Nephron (organoid): ENCODE results near the gene CCDC15.

Experiments used
- H3K27ac Mint-ChIP-seq, 3 experiments: 2 replicates each; pipeline ENCODE4 v1.8.0; 2020; ENCODE audit warnings: mixed read lengths in 3 of 3, mild to moderate bottlenecking in 2 of 3, moderate library complexity in 1 of 3
- H3K27me3 Mint-ChIP-seq: 2 replicates; pipeline ENCODE4 v1.8.0; 2021; ENCODE audit warnings: low read depth, mild to moderate bottlenecking, moderate library complexity, mixed read lengths
- H3K36me3 Mint-ChIP-seq: 2 replicates; pipeline ENCODE4 v1.8.0; 2020; ENCODE audit warnings: low read depth, mixed read lengths
- H3K4me1 Mint-ChIP-seq: 2 replicates; pipeline ENCODE4 v1.8.0; 2020; ENCODE audit warnings: mixed read lengths
- H3K4me3 Mint-ChIP-seq, 3 experiments: 2 replicates each; pipeline ENCODE4 v1.8.0; 2020; ENCODE audit warnings: mild to moderate bottlenecking in 3 of 3, mixed read lengths in 3 of 3, moderate library complexity in 2 of 3
- H3K9me3 Mint-ChIP-seq: 2 replicates; pipeline ENCODE4 v1.8.0; 2020; ENCODE audit warnings: mixed read lengths
- TF ChIP-seq, protein P1 (sequence below), 3 experiments: fragments of 200-600 bp; sonication (generic); IDR thresholded peaks; one replicate each; pipeline ENCODE4 v1.5.0; 2021; ENCODE audit warnings: antibody characterized with exemption in 3 of 3; ENCODE audit not compliant: unreplicated experiment in 3 of 3

The CCDC15 gene

DNA sequence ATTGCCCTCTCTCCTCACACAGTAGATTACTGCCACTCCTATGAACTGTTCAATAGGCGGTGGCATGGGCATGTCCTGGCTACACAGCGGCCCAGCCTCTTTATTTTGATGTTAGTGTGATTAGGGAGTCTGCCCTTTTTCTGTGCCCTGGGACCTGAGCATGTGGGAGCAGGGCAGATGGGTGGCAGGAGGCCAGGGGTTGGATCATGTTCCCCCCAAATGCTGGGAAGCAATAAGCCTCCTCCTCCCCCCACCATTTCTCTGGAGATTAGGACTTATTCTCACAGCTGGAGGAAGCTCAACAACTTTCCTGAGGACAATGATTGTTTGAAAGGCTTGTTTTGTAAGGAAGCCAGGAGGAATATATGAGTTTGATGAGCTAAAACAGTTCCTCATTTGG lies 34.1 kb upstream of the CCDC15 start:
- TF ChIP-seq, protein P1, sequence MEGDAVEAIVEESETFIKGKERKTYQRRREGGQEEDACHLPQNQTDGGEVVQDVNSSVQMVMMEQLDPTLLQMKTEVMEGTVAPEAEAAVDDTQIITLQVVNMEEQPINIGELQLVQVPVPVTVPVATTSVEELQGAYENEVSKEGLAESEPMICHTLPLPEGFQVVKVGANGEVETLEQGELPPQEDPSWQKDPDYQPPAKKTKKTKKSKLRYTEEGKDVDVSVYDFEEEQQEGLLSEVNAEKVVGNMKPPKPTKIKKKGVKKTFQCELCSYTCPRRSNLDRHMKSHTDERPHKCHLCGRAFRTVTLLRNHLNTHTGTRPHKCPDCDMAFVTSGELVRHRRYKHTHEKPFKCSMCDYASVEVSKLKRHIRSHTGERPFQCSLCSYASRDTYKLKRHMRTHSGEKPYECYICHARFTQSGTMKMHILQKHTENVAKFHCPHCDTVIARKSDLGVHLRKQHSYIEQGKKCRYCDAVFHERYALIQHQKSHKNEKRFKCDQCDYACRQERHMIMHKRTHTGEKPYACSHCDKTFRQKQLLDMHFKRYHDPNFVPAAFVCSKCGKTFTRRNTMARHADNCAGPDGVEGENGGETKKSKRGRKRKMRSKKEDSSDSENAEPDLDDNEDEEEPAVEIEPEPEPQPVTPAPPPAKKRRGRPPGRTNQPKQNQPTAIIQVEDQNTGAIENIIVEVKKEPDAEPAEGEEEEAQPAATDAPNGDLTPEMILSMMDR (IDR thresholded peaks at IDR 0.05; ENCODE audit: unreplicated experiment in 3 of 3) = no peak
- Mint-ChIP-seq H3K27ac (peak overlapping the region in 2 of 3 experiments; percentile 55 to 71), H3K4me1 (peaks cover 28% of the 10 kb centered on the region), H3K9me3 (peaks cover 7% of the 10 kb centered on the region), H3K4me3 (peak overlapping the region; percentile 14 to 60 (median 59)), H3K36me3 (no peaks in the 10 kb centered on the region), H3K27me3 (peaks cover 21% of the 10 kb centered on the region)

DNA sequence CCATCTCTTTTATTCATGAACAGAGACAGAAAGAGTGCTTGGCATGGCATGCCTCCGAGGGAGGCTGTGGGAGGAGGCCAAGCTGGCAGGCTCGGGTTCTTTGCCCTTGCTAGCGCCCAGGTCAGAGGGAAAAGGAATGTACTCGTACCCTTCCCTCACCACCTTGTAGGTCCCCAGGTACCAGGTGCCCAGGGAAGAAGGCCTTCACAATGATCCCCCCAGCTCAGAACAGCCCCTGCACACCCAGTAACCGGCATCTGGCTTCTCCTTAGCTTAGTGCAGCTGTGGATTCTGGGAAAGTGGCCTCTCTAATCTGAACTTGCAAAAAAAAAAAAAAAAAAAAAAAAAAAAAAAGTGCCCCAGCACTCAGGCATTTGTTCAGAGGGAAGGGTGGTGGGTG lies 33.6 kb upstream of the CCDC15 start:
- H3K36me3 Mint-ChIP-seq = no peaks in the 10 kb centered on the region
- peak overlapping the region; percentile 75 to 86 (median 84) for H3K4me3 Mint-ChIP-seq
- peaks cover 2% of the 10 kb centered on the region for H3K9me3 Mint-ChIP-seq
- peak overlapping the region in 2 of 3 experiments; percentile 71 to 91 for H3K27ac Mint-ChIP-seq
- TF ChIP-seq, protein P1 (IDR thresholded peaks at IDR 0.05; ENCODE audit: unreplicated experiment in 3 of 3) = no peak
- peaks cover 21% of the 10 kb centered on the region for H3K27me3 Mint-ChIP-seq
- H3K4me1 Mint-ChIP-seq = peaks cover 28% of the 10 kb centered on the region

DNA sequence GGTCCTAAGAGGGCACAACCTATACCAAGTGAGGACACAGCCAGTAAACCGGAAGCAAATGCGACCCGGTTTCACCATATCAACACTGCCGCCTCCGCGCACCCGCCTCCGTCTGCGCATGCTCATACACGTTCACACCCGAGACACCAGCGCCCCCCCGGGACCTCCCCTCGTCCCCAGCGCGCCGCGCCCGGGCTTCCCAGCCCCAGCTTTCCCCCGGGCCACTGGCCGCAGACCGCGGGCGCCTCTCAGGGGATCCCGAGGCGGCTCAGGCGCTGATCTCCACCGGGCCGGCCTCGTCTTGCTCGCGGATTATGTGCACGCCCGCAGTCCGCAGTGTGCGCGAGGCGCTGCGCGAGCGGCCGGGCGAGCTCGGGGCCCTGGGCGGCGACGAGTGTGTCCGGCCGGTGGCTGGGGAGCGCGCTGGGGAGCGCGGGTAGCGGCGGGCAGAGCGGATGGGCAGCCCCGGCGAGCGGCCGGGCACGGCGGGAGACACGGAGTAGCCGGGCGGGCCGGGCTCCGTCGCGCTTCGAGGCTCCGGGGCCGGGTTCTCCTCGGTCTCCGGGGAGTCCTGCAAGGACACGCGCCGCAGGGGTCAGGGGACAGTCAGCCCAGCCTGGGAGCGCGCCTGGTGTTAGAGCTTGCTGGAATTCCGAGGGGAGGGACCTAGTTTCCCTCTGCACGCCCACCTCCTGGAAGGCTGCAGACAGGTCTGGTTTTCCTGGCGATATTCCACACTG lies 33.0 kb upstream of the CCDC15 start:
- Mint-ChIP-seq H3K27ac (peak overlapping the region; percentile 57 to 91 (median 71)), H3K4me3 (peak overlapping the region; percentile 75 to 86 (median 84)), H3K27me3 (peaks cover 18% of the 10 kb centered on the region), H3K9me3 (peaks cover under 1% of the 10 kb centered on the region), H3K4me1 (peaks cover 28% of the 10 kb centered on the region), H3K36me3 (no peaks in the 10 kb centered on the region)
- TF ChIP-seq, protein P1 (IDR thresholded peaks at IDR 0.05; ENCODE audit: unreplicated experiment in 3 of 3) = no peak

DNA sequence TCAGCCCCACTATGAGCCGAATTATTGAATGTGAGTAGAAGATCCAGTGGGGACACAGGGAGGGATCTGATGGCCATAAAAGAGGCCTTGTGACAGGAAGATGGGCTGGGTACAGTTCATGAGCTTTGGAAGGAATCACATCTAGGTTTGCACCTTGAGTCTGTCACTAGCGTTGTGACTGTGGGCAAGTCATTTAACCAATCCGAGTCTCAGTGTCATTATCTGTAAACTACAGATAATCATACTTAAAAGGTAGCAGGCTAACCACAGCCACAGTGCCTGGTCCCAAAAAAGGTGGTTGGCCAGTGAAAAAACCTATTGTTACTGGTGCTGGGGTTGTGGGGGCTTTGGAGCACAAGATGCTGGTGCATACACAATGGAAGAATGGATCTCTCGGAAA lies 31.2 kb upstream of the CCDC15 start:
- no peaks in the 10 kb centered on the region for H3K9me3 Mint-ChIP-seq
- H3K27ac Mint-ChIP-seq = no peak overlapping the region
- H3K4me1 Mint-ChIP-seq = peaks cover 19% of the 10 kb centered on the region
- H3K27me3 Mint-ChIP-seq = peaks cover 20% of the 10 kb centered on the region
- TF ChIP-seq, protein P1 (IDR thresholded peaks at IDR 0.05; ENCODE audit: unreplicated experiment in 3 of 3) = no peak
- H3K4me3 Mint-ChIP-seq = peak overlapping the region in 1 of 3 experiments; percentile 33
- no peaks in the 10 kb centered on the region for H3K36me3 Mint-ChIP-seq

GRCh38 chr11:124923296-124923695 lies 30.7 kb upstream of the CCDC15 start:
- TF ChIP-seq, protein P1 (IDR thresholded peaks at IDR 0.05; ENCODE audit: unreplicated experiment in 3 of 3) = no peak
- H3K27me3 Mint-ChIP-seq = peaks cover 20% of the 10 kb centered on the region
- no peaks in the 10 kb centered on the region for H3K36me3 Mint-ChIP-seq
- H3K27ac Mint-ChIP-seq = no peak overlapping the region
- H3K4me3 Mint-ChIP-seq = peak overlapping the region in 1 of 3 experiments; percentile 3
- peaks cover 17% of the 10 kb centered on the region for H3K4me1 Mint-ChIP-seq
- no peaks in the 10 kb centered on the region for H3K9me3 Mint-ChIP-seq
